ENCODE results near the gene DMRTB1. TPM values are rescaled to one million over a fixed set of nuclear protein-coding genes. Genes with fewer than 3 reads are reported as not detected.

DMRTB1 gene
- total RNA-seq, 1 experiment from 2014 or later, result not detected

GRCh38 chr1:53484705-53485477 is 25.7 kb downstream of the DMRTB1 start:
- no peak for DNase-seq (ENCODE audit: low read depth)

- peak; percentile 71 for DNase-seq (ENCODE audit: low read depth)
Observed at GRCh38 chr1:53485478-53486394, 26.5 kb downstream of the DMRTB1 start.

GRCh38 chr1:53486395-53487026 is 27.3 kb downstream of the DMRTB1 start:
- DNase-seq (ENCODE audit: low read depth), result no peak

GRCh38 chr1:53490351-53490750 is 31.2 kb downstream of the DMRTB1 start:
- no peak for DNase-seq (ENCODE audit: low read depth)

- DNase-seq (ENCODE audit: low read depth), result peak; percentile 51
Observed at GRCh38 chr1:53495633-53496345, 36.6 kb downstream of the DMRTB1 start.

- DNase-seq (ENCODE audit: low read depth), result peak; percentile 23
Observed at GRCh38 chr1:53498555-53499131, 39.4 kb downstream of the DMRTB1 start.

GRCh38 chr1:53499257-53500203 is 40.3 kb downstream of the DMRTB1 start:
- no peak for DNase-seq (ENCODE audit: low read depth)

GRCh38 chr1:53500204-53501064 is 41.2 kb downstream of the DMRTB1 start:
- DNase-seq (ENCODE audit: low read depth), result no peak

GRCh38 chr1:53501065-53502005 is 42.1 kb downstream of the DMRTB1 start:
- no peak for DNase-seq (ENCODE audit: low read depth)

- no peak for DNase-seq (ENCODE audit: low read depth)
Observed at GRCh38 chr1:53502641-53503432, 43.6 kb downstream of the DMRTB1 start.

- no peak for DNase-seq (ENCODE audit: low read depth)
Observed at GRCh38 chr1:53503433-53504217, 44.4 kb downstream of the DMRTB1 start.

GRCh38 chr1:53504901-53505300 is 45.7 kb downstream of the DMRTB1 start:
- no peak for DNase-seq (ENCODE audit: low read depth)

GRCh38 chr1:53505401-53505800 is 46.2 kb downstream of the DMRTB1 start:
- DNase-seq (ENCODE audit: low read depth), result no peak

- DNase-seq (ENCODE audit: low read depth), result no peak
Observed at GRCh38 chr1:53505891-53506290, 46.7 kb downstream of the DMRTB1 start.

- no peak for DNase-seq (ENCODE audit: low read depth)
Observed at GRCh38 chr1:53506355-53507050, 47.3 kb downstream of the DMRTB1 start.

Data from HT1080 (cell line).